Measurements from ENCODE around the gene ZNF727.
"Not testable (repeated sequence)": the region's sequence is repeated elsewhere in the genome, so short reads cannot be mapped to it uniquely, and the experiment has no call there.

ZNF727 gene

GRCh38 chr7:64077837-64078698, 32.8 kb downstream of the ZNF727 start:
- DNase-seq; H3K4me1 ChIP-seq (ENCODE audit: control extremely low read depth in 1 of 4, control insufficient read depth in 4 of 4, insufficient read depth in 4 of 4, low read length in 3 of 4); H3K27ac ChIP-seq (ENCODE audit: insufficient read depth in 1 of 2, low read depth in 1 of 2, low read length in 2 of 2, poor library complexity in 1 of 2, severe bottlenecking in 2 of 2); H3K4me3 ChIP-seq (ENCODE audit: control insufficient read depth in 1 of 7, extremely low read depth in 1 of 7, insufficient read depth in 4 of 7, low read depth in 2 of 7, low read length in 6 of 7); H3K27me3 ChIP-seq (replicated peaks in 2 of 5; ENCODE audit: control insufficient read depth in 4 of 5, insufficient read depth in 5 of 5, low read length in 4 of 5); CTCF ChIA-PET; POLR2A ChIA-PET: not testable (repeated sequence)
- peaks cover 1 to 92% (median 47%) of the 10 kb centered on the region in 5 experiments for H3K9me3 ChIP-seq (ENCODE audit: control extremely low read depth in 1 of 5, control insufficient read depth in 4 of 5, insufficient read depth in 2 of 5, low read depth in 1 of 5, low read length in 4 of 5)
- H3K36me3 ChIP-seq (ENCODE audit: control insufficient read depth in 4 of 4, insufficient read depth in 4 of 4, low read length in 3 of 4), result peaks cover 0 to 28% (median 0%) of the 10 kb centered on the region in 4 experiments
- WGBS (ENCODE audit: insufficient coverage), result no CpG with 5 or more reads among the region's 3 CpGs

DNA sequence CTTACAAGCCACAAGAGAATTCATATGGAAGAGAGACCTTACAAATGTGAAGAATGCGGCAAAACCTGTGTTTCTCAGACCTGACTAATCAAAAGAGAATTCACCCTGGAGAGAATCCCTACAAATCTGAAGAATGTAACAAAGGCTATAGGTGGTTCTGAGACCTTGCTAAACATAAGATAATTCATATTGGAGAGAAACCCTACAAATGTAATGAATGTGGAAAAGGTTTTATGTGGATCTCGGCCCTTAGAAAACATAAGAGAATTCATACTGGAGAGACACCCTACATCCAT, 33.4 kb downstream of the ZNF727 start:
- POLR2A ChIA-PET, result no interaction called here
- no peak for DNase-seq
- WGBS (ENCODE audit: insufficient coverage), result no CpG with 5 or more reads among the region's 2 CpGs

DNA sequence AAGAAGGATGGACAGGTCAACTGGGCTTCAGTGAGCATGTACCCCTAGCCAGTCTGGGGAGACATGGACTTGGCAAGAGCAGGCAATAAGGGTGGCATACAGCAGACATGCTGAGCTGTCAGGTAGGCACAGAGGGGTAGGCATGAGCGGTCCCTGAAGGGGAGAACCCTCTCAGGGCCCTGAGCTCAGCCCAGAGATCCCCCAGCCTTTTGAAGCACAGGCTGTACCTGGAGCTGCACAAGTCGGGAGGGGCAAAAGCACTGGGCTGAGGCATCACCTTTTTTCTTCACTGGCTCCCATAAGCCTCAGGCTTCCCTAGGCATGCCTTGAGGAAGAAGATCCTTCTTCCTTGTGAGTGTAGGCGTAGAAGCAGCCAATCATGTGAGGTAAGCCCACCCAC, 42.3 kb downstream of the ZNF727 start:
- Histone ChIP-seq H3K4me1 (ENCODE audit: control extremely low read depth in 1 of 4, control insufficient read depth in 4 of 4, insufficient read depth in 4 of 4, low read length in 3 of 4) (no peaks in the 10 kb centered on the region), H3K27me3 (replicated peaks in 2 of 5; ENCODE audit: control insufficient read depth in 4 of 5, insufficient read depth in 5 of 5, low read length in 4 of 5) (no peaks in the 10 kb centered on the region), H3K36me3 (ENCODE audit: control insufficient read depth in 4 of 4, insufficient read depth in 4 of 4, low read length in 3 of 4) (peaks cover 0 to 5% (median 0%) of the 10 kb centered on the region in 4 experiments), H3K27ac (ENCODE audit: insufficient read depth in 1 of 2, low read depth in 1 of 2, low read length in 2 of 2, poor library complexity in 1 of 2, severe bottlenecking in 2 of 2) (no peak overlapping the region), H3K4me3 (ENCODE audit: control insufficient read depth in 1 of 7, extremely low read depth in 1 of 7, insufficient read depth in 4 of 7, low read depth in 2 of 7, low read length in 6 of 7) (no peak overlapping the region), H3K9me3 (ENCODE audit: control extremely low read depth in 1 of 5, control insufficient read depth in 4 of 5, insufficient read depth in 2 of 5, low read depth in 1 of 5, low read length in 4 of 5) (peaks cover 1 to 69% (median 32%) of the 10 kb centered on the region in 5 experiments)
- CTCF ChIA-PET, result no interaction called here
- WGBS (ENCODE audit: insufficient coverage), result 90% methylated on average over 3 of the region's 3 CpGs
- POLR2A ChIA-PET, result no interaction called here
- no peak for DNase-seq

More for the DNA sequence above, 33.4 kb downstream of the ZNF727 start:
- Histone ChIP-seq H3K36me3 (ENCODE audit: control insufficient read depth in 4 of 4, insufficient read depth in 4 of 4, low read length in 3 of 4) (peaks cover 0 to 30% (median 0%) of the 10 kb centered on the region in 4 experiments), H3K27me3 (replicated peaks in 2 of 5; ENCODE audit: control insufficient read depth in 4 of 5, insufficient read depth in 5 of 5, low read length in 4 of 5) (no peaks in the 10 kb centered on the region), H3K4me3 (ENCODE audit: control insufficient read depth in 1 of 7, extremely low read depth in 1 of 7, insufficient read depth in 4 of 7, low read depth in 2 of 7, low read length in 6 of 7) (no peak overlapping the region), H3K27ac (ENCODE audit: insufficient read depth in 1 of 2, low read depth in 1 of 2, low read length in 2 of 2, poor library complexity in 1 of 2, severe bottlenecking in 2 of 2) (no peak overlapping the region), H3K9me3 (ENCODE audit: control extremely low read depth in 1 of 5, control insufficient read depth in 4 of 5, insufficient read depth in 2 of 5, low read depth in 1 of 5, low read length in 4 of 5) (peaks cover 1 to 94% (median 51%) of the 10 kb centered on the region in 5 experiments), H3K4me1 (ENCODE audit: control extremely low read depth in 1 of 4, control insufficient read depth in 4 of 4, insufficient read depth in 4 of 4, low read length in 3 of 4) (no peaks in the 10 kb centered on the region)
- CTCF ChIA-PET, result no interaction called here

DNA sequence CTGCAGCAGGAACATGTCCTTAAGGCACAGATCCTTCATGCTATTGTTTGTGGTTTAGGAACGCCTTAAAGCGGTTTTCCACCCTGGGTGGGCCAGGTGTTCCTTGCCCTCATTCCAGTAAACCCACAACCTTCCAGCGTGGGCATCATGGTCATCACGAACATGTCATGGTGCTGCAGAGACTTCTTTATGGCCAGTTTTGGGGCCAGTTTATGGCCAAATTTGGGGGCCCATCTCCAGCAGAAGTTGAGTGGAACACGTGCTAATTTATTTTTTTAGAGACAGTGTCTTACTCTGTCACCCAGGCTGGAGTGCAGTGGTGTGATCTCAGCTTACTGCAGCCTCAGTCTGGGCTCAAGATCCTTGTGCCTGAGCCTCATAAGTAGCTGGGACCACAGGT, 43.6 kb downstream of the ZNF727 start:
- DNase-seq; CTCF ChIA-PET; H3K4me1 ChIP-seq (ENCODE audit: control extremely low read depth in 1 of 4, control insufficient read depth in 4 of 4, insufficient read depth in 4 of 4, low read length in 3 of 4); H3K27me3 ChIP-seq (replicated peaks in 2 of 5; ENCODE audit: control insufficient read depth in 4 of 5, insufficient read depth in 5 of 5, low read length in 4 of 5); POLR2A ChIA-PET; H3K4me3 ChIP-seq (ENCODE audit: control insufficient read depth in 1 of 7, extremely low read depth in 1 of 7, insufficient read depth in 4 of 7, low read depth in 2 of 7, low read length in 6 of 7); H3K27ac ChIP-seq (ENCODE audit: insufficient read depth in 1 of 2, low read depth in 1 of 2, low read length in 2 of 2, poor library complexity in 1 of 2, severe bottlenecking in 2 of 2); H3K36me3 ChIP-seq (ENCODE audit: control insufficient read depth in 4 of 4, insufficient read depth in 4 of 4, low read length in 3 of 4): not testable (repeated sequence)
- WGBS (ENCODE audit: insufficient coverage), result 100% methylated on average over 3 of the region's 5 CpGs
- H3K9me3 ChIP-seq (ENCODE audit: control extremely low read depth in 1 of 5, control insufficient read depth in 4 of 5, insufficient read depth in 2 of 5, low read depth in 1 of 5, low read length in 4 of 5), result peaks cover 3 to 66% (median 27%) of the 10 kb centered on the region in 5 experiments
